AG10803 (cell line): ENCODE results near the gene TOB2.

ENCODE experiments used
- DNase-seq: peaks from one replicate; pipeline ENCODE4 v3.0.0; 2010; ENCODE audit warnings: low read depth
- H3K4me3 ChIP-seq: 2 replicates; pipeline ENCODE4 v1.5.1; 2011; ENCODE audit warnings: mild to moderate bottlenecking, low read length, control low read depth
- TF ChIP-seq, protein P1 (sequence below): conservative IDR thresholded peaks from 2 replicates; pipeline ENCODE4 v1.5.1; 2011; ENCODE audit warnings: mild to moderate bottlenecking, low read length, control low read depth, inconsistent platforms

TOB2 gene

DNA sequence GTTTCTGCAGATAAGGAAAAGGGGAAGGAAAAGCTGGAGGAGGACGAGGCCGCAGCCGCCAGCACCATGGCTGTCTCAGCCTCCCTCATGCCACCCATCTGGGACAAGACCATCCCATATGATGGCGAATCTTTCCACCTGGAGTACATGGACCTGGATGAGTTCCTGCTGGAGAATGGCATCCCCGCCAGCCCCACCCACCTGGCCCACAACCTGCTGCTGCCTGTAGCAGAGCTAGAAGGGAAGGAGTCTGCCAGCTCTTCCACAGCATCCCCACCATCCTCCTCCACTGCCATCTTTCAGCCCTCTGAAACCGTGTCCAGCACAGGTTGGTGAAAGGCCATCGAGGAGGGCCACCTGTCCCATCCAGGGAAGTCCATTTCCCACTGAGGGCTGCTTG is 59.3 kb downstream of the TOB2 start:
- no peak for DNase-seq
- TF ChIP-seq, protein P1, sequence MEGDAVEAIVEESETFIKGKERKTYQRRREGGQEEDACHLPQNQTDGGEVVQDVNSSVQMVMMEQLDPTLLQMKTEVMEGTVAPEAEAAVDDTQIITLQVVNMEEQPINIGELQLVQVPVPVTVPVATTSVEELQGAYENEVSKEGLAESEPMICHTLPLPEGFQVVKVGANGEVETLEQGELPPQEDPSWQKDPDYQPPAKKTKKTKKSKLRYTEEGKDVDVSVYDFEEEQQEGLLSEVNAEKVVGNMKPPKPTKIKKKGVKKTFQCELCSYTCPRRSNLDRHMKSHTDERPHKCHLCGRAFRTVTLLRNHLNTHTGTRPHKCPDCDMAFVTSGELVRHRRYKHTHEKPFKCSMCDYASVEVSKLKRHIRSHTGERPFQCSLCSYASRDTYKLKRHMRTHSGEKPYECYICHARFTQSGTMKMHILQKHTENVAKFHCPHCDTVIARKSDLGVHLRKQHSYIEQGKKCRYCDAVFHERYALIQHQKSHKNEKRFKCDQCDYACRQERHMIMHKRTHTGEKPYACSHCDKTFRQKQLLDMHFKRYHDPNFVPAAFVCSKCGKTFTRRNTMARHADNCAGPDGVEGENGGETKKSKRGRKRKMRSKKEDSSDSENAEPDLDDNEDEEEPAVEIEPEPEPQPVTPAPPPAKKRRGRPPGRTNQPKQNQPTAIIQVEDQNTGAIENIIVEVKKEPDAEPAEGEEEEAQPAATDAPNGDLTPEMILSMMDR, result no peak

DNA sequence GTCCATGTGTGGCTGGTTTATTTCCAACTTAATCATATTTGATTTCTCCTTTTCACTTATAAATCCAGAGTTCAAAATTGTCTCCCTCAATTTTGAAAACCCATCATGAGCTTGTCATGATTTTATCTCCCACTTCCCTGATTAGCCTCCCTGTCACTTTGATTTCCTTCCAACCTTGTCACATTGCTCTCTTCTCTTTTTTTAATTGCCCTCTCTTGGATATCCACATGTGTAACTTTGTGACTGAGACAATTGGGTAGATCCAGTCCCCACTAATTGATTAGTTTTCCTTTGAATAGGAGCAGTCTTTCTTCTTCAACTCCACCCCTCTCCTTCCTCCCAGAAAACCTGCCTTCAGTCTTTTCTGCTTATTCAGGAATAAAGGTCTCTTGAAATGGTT is 62.5 kb downstream of the TOB2 start:
- DNase-seq, result no peak
- no peak overlapping the region for H3K4me3 ChIP-seq
- TF ChIP-seq, protein P1, result no peak

More for the DNA sequence above, 59.3 kb downstream of the TOB2 start:
- H3K4me3 ChIP-seq, result no peak overlapping the region
